Uterus (tissue), 2 donors: Measurements from ENCODE around the gene RAD51B.

Source experiments
- CTCF ChIP-seq, 4 experiments: fragments of 200-600 bp in 2 of 4; fragments of 450-650 bp in 2 of 4; sonication (generic) in 2 of 4; IDR thresholded peaks; one replicate each; pipeline ENCODE4 v1.5.1; 2016 to 2019; ENCODE audit warnings: antibody characterized with exemption in 4 of 4, mild to moderate bottlenecking in 2 of 4, moderate library complexity in 1 of 4
- POLR2A ChIP-seq, 2 donors: fragments of 450-650 bp; IDR thresholded peaks; one replicate each; pipeline ENCODE4 v1.6.1; 2016; ENCODE audit warnings: antibody characterized with exemption in 2 of 2, mild to moderate bottlenecking in 1 of 2, moderate library complexity in 1 of 2

GRCh38 chr14:68486033-68486732 lies 666.6 kb downstream of the RAD51B start:
- TF ChIP-seq CTCF (IDR thresholded peaks at IDR 0.05): no peak
- no peak for TF ChIP-seq POLR2A (IDR thresholded peaks at IDR 0.05)
